Astrocyte of the hippocampus (primary cell): ENCODE data around the gene GCLC.

Source experiments
- DNase-seq: peaks from one replicate; pipeline ENCODE4 v3.0.0; 2011; ENCODE audit warnings: low read depth, low spot score

GCLC gene

GRCh38 chr6:53451165-53451564 lies 93.7 kb downstream of the GCLC start:
- DNase-seq = no peak

GRCh38 chr6:53447865-53448264 lies 97.0 kb downstream of the GCLC start:
- no peak for DNase-seq
